Lower leg skin (tissue), 4 donors: ENCODE results near the gene ZDHHC7. TPM values are rescaled to one million over a fixed set of nuclear protein-coding genes. Genes with fewer than 3 reads are reported as not detected.
A peak's percentile ranks its signal among the peaks of the same experiment; 100 is the strongest.
"Not testable (repeated sequence)": the region's sequence is repeated elsewhere in the genome, so short reads cannot be mapped to it uniquely, and the experiment has no call there.

ENCODE experiments used
- DNase-seq, 2 donors: peaks; one replicate each; pipeline ENCODE4 v3.0.0-alpha.2; 2019; ENCODE audit warnings: low spot score in 2 of 2
- H3K4me3 ChIP-seq: fragments of 200-600 bp; sonication (generic); 2 replicates; pipeline ENCODE4 v1.5.1; 2017; ENCODE audit warnings: mild to moderate bottlenecking, low read depth; ENCODE audit not compliant: poor library complexity, severe bottlenecking
- CTCF ChIP-seq, 3 donors: fragments of 450-650 bp; IDR thresholded peaks; one replicate each; pipeline ENCODE4 v1.5.1; 2016; ENCODE audit warnings: antibody characterized with exemption in 3 of 3, mild to moderate bottlenecking in 3 of 3, moderate library complexity in 2 of 3
- POLR2A ChIP-seq, 2 donors: fragments of 450-650 bp; IDR thresholded peaks; one replicate each; pipeline ENCODE4 v1.6.1; 2016 to 2017; ENCODE audit warnings: antibody characterized with exemption in 2 of 2, mild to moderate bottlenecking in 1 of 2, moderate library complexity in 1 of 2
- WGBS, 2 donors: methylation state at CpG; one replicate each; pipeline ENCODE4 v1.1.5; 2018; 5-methylcytosine and 5-hydroxymethylcytosine counted together
- intact Hi-C: fragments of 100-400 bp; cut with DNase I; formaldehyde crosslinking; loops from one replicate; pipeline ENCODE4 v1.15.0; 2023; ENCODE audit warnings: low total_unique reads
- total RNA-seq, 4 donors: library from RNA; depleted of rRNA; stranded (reverse); fragments of >200 nt; gene quantifications; one replicate each; pipeline ENCODE4 v1.1.0, GENCODE V29; 2016

The ZDHHC7 gene
- total RNA-seq, 4 donors from 2014 or later, result 39.7 to 56.5 (median 47.3) TPM

GRCh38 chr16:85055493-85056210 is 44.3 kb upstream of the ZDHHC7 start:
- no peak for TF ChIP-seq POLR2A (IDR thresholded peaks at IDR 0.05)
- no peak for TF ChIP-seq CTCF (IDR thresholded peaks at IDR 0.05)
- intact Hi-C loops, result no loop called here
- peak in 1 of 2 donors; percentile 65 for DNase-seq
- 52 to 53% methylated on average over 14 of the region's 14 CpGs for WGBS, 2 donors
- H3K4me3 ChIP-seq, result no peak overlapping the region

- intact Hi-C loops, result no loop called here
- H3K4me3 ChIP-seq, result no peak overlapping the region
- WGBS, 2 donors, result 65 to 66% methylated on average over 6 of the region's 6 CpGs
- TF ChIP-seq CTCF (IDR thresholded peaks at IDR 0.05) (no peak), POLR2A (IDR thresholded peaks at IDR 0.05) (no peak)
- DNase-seq, result no peak
These were observed 43.7 kb upstream of the ZDHHC7 start for GRCh38 chr16:85054948-85055492.

- intact Hi-C loops, DNase-seq, H3K4me3 ChIP-seq: not testable (repeated sequence)
- 83 to 96% methylated on average over 3 of the region's 3 CpGs for WGBS, 2 donors
These were observed 43.0 kb upstream of the ZDHHC7 start for GRCh38 chr16:85054321-85054720.

- no peak overlapping the region for H3K4me3 ChIP-seq
- no peak for TF ChIP-seq POLR2A (IDR thresholded peaks at IDR 0.05)
- no peak for TF ChIP-seq CTCF (IDR thresholded peaks at IDR 0.05)
- DNase-seq, result no peak
- WGBS, 2 donors, result 93 to 95% methylated on average over 10 of the region's 10 CpGs
- intact Hi-C loops, result no loop called here
These were observed 41.2 kb upstream of the ZDHHC7 start for GRCh38 chr16:85052536-85052935.

GRCh38 chr16:85051683-85052082 is 40.3 kb upstream of the ZDHHC7 start:
- no peak for DNase-seq
- intact Hi-C loops, result no loop called here
- WGBS, 2 donors, result 89 to 90% methylated on average over 8 of the region's 8 CpGs
- TF ChIP-seq CTCF (IDR thresholded peaks at IDR 0.05), result no peak
- no peak for TF ChIP-seq POLR2A (IDR thresholded peaks at IDR 0.05)
- H3K4me3 ChIP-seq, result no peak overlapping the region

- 74 to 76% methylated on average over 8 of the region's 8 CpGs for WGBS, 2 donors
- TF ChIP-seq POLR2A (IDR thresholded peaks at IDR 0.05), result no peak
- TF ChIP-seq CTCF (IDR thresholded peaks at IDR 0.05), result no peak
- DNase-seq, result no peak
- H3K4me3 ChIP-seq, result no peak overlapping the region
- intact Hi-C loops, result no loop called here
These were observed 39.8 kb upstream of the ZDHHC7 start for GRCh38 chr16:85051067-85051581.
